ENCODE results near the gene NFATC3.
A peak's percentile ranks its signal among the peaks of the same experiment; 100 is the strongest.

NFATC3 gene

DNA sequence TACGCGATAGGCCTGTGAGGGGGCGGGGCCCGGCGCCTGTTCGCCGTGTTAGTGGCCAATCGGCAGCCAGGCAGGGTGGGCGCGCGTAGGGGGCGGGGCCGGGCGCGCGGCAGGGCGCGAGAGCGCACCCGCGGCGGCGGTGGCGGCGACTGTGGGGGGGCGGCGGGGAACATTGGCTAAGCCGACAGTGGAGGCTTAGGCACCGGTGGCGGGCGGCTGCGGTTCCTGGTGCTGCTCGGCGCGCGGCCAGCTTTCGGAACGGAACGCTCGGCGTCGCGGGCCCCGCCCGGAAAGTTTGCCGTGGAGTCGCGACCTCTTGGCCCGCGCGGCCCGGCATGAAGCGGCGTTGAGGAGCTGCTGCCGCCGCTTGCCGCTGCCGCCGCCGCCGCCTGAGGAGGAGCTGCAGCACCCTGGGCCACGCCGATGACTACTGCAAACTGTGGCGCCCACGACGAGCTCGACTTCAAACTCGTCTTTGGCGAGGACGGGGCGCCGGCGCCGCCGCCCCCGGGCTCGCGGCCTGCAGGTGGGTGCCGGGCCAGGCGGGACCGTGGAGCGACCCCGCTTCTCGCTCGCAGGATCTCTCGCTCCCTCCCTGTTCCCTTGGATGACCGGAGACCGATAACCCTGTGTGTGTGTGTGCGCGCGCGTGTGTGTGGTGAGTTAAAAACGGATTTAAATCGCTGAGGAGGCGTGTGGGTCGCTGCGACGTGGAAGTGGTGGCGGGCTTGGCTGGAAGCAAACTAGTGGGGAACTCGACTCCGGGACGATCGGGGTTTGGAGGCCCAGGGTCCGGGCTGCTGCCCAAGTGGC is at the start of gene NFATC3:
TSS of gene NFATC3 (plus strand) at position 112 of the 813 bp plus-strand sequence. CDS start at position 424, 312 bp downstream.
- DNase-seq (ENCODE audit: low read depth in 3 of 3): peak; percentile 98 to 99 (median 99)

GRCh38 chr16:68037841-68038597 is 47.2 kb upstream of the NFATC3 start:
- no peak for DNase-seq (ENCODE audit: low read depth in 3 of 3)

GRCh38 chr16:68040506-68041288 is 44.5 kb upstream of the NFATC3 start:
- peak; percentile 76 to 88 (median 84) for DNase-seq (ENCODE audit: low read depth in 3 of 3)

GRCh38 chr16:68041783-68042182 is 43.4 kb upstream of the NFATC3 start:
- no peak for DNase-seq (ENCODE audit: low read depth in 3 of 3)

DNA sequence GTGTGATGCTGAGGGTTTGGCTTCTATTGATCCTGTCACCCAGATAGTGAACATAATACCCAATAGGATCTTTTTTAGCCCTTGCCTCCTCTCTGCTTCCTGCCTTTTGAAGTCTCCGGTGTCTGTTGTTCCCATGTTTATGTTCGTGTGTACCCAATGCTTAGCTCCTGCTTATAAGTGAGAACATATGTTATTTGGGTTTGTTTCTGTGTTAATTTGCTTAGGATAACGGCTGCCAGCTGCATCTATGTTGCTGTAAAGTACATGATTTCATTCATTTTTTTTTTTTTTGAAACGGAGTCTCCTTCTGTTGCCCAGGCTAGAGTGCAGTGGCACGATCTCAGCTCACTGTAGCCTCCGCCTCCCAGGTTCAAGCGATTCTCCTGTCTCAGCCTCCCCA is 39.1 kb upstream of the NFATC3 start:
- no peak for DNase-seq (ENCODE audit: low read depth in 3 of 3)

- no peak for DNase-seq (ENCODE audit: low read depth in 3 of 3)
Measured at GRCh38 chr16:68047987-68048386, 37.2 kb upstream of the NFATC3 start.

DNA sequence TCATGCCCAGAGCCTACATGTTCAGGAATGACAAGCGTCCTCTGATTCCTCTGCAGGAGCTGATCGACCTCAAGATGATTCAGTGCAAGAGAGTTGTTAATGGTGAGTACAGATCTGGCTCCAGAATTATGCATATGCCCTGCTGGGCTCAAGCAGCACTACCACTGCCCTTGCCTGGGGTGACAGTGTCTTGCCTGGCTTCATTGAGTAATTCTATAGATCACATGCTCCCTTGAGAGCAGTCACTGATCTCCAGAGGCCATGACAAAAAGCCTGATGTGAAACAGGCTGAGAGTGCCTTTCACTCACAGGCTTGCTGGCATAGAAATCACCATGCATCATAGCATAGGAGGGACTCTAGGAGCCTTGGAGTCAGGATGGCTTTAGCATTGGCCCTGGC is 35.7 kb upstream of the NFATC3 start:
- no peak for DNase-seq (ENCODE audit: low read depth in 3 of 3)

- DNase-seq (ENCODE audit: low read depth in 3 of 3): no peak
Measured at GRCh38 chr16:68055395-68055794, 29.8 kb upstream of the NFATC3 start.

GRCh38 chr16:68059804-68060203 is 25.4 kb upstream of the NFATC3 start:
- no peak for DNase-seq (ENCODE audit: low read depth in 3 of 3)

GRCh38 chr16:68061396-68061795 is 23.8 kb upstream of the NFATC3 start:
- DNase-seq (ENCODE audit: low read depth in 3 of 3): no peak

- no peak for DNase-seq (ENCODE audit: low read depth in 3 of 3)
Measured at GRCh38 chr16:68062910-68063393, 22.2 kb upstream of the NFATC3 start.

GRCh38 chr16:68064791-68065365 is 20.3 kb upstream of the NFATC3 start:
- DNase-seq (ENCODE audit: low read depth in 3 of 3): peak in 2 of 3 experiments; percentile 40 to 53

DNA sequence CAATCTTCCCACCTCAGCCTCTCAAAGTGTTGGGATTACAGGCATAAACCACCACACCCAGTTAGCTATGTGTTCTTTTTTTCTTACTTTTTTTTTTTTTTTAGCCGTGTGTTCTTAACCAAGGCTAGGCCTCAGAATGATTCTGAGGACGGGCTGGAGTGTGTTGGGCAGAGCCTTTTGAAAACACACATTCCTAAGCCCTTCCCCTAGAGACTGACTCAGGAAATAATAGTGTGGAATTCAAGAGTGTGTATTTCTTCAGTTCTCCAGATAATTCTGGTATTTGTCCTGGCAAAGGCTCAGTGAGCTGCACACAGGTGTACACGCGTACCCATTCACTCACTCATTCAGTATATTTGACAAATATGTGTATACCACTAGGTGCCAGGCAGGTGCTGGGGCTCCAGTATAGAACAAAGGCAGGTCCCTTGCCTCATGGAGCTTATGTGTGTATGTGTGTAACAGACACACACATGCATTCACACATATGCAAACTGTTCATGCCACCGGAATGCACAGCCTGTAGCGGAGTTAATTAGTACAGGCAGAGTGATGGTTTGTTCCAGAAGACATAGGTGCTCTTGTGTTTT is 19.4 kb upstream of the NFATC3 start:
- no peak for DNase-seq (ENCODE audit: low read depth in 3 of 3)

DNA sequence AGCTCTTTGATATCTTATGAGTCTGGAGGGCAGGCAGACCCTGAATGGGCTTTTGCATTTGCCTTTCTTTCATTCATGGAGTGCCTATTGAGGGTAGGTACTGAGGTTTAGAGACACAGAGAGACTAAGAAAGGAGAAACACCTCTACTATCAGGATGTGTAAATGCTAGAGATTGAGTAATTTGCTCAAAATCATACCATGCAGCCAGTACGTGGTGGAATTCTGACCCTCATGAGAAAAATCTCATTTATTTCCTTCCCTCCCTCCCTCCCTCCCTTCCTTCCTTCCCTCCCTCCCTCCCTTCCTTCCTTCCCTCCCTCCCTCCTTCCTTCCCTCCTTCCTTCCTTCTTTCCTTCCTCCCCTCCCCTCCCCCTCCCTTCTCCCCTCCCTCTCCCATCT is 18.4 kb upstream of the NFATC3 start:
- DNase-seq (ENCODE audit: low read depth in 3 of 3): no peak

DNA sequence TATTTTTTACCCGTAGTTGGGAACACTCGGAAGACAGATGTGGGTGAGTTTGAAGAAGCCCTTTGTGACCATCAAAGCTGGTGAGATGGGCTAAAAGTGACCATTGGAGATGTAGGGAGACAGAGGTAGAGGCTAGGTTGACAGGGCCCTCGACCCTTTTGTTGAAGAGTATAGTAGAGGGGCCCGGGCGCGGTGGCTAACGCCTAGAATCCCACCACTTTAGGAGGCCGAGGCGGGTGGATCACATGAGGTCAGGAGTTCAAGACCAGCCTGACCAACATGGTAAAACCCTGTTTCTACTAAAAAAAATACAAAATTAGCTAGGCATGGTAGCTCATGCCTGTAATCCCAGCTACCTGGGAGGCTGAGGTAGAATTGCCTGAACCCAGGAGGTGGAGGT is 16.2 kb upstream of the NFATC3 start:
- DNase-seq (ENCODE audit: low read depth in 3 of 3): no peak

DNA sequence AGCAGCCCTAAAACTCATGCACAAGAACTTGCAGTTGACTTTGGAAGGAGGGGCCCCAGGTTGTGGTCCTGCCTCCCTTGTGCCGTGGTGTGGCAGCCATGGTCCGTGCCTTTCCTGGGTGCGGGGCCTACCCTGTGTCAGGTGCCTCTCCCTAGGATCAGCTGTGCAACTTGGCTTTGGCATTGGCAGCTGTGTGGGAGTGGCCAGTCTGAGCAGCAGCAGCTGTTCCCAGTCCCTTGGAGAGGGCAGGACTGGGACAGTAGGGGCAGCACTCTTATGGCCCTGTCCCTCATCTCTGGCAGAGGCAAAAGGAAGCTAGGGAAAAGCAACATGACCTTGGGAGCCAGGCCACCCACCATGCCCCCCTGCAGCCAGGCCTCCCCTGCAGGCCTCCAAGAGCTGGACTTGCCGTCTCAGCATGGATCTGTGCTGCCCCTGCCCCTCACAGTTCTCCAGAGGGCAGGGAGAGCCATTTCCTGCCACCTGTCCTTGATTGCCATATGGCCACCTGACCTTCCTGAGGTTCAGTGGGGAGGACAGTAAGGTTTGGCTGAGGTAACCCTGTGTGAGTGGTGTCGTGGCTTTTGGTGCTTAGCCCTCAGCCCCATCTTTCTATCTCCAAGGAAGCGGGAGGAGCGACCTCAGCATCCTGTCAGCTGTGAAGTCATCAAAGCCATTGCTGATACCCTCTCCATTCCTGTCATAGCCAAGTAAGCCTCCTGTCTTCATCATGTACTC is 15.5 kb upstream of the NFATC3 start:
- DNase-seq (ENCODE audit: low read depth in 3 of 3): no peak

DNA sequence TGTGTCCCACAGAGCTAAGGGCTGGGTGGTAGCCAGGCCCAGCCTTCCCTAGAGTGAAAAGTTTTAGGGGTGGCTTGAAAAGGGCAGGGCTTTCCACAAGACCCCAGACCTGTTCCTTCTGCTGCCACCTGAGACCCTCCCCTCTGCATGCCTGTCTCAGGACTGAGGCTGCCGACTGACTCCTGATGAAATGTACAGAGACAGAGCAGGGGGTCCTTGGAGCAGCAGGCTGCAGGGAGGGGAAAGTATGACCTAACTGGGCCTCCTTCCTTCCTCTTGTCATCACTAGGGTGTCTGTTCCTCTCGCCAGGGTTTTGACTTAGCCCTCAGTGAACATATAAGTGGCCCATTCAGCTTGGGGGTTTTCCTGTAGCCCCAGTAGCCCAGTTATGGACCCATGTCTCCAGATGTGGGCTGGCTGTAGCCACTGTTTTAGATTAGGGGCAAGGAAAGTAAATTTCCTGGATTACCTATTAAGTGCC is 14.9 kb upstream of the NFATC3 start:
- DNase-seq (ENCODE audit: low read depth in 3 of 3): no peak

GRCh38 chr16:68070806-68071517 is 14.2 kb upstream of the NFATC3 start:
- DNase-seq (ENCODE audit: low read depth in 3 of 3): no peak

GRCh38 chr16:68071518-68071901 is 13.7 kb upstream of the NFATC3 start:
- DNase-seq (ENCODE audit: low read depth in 3 of 3): no peak

Measured in stimulated activated CD4-positive, alpha-beta T cell treated with anti-CD3 and anti-CD28 coated beads, TNF-alpha, amount 100 ng/mL, for 4 hours (primary cell).